IPS DF 6.9 (cell line): ENCODE measurements around the gene SLC25A1.
A peak's percentile ranks its signal among the peaks of the same experiment; 100 is the strongest.

Source experiments
- DNase-seq: peaks from one replicate; pipeline ENCODE4 v3.0.0-alpha.2; 2013; ENCODE audit warnings: low read depth, low spot score
- H3K27ac ChIP-seq: one replicate; pipeline ENCODE4 v1.5.1; 2013; ENCODE audit warnings: low read length, control low read depth
- H3K27me3 ChIP-seq: 2 replicates; pipeline ENCODE4 v1.6.1; 2013; ENCODE audit warnings: mild to moderate bottlenecking, low read length; ENCODE audit not compliant: control insufficient read depth, insufficient read depth
- H3K36me3 ChIP-seq: 2 replicates; pipeline ENCODE4 v1.6.1; 2013; ENCODE audit warnings: low read length; ENCODE audit not compliant: control insufficient read depth, insufficient read depth
- H3K4me1 ChIP-seq: 2 replicates; pipeline ENCODE4 v1.6.1; 2013; ENCODE audit warnings: low read length; ENCODE audit not compliant: control insufficient read depth, insufficient read depth
- H3K4me3 ChIP-seq: 2 replicates; pipeline ENCODE4 v1.5.1; 2013; ENCODE audit warnings: mild to moderate bottlenecking, low read length
- H3K9me3 ChIP-seq: 2 replicates; pipeline ENCODE4 v1.6.1; 2013; ENCODE audit warnings: low read length, inconsistent platforms; ENCODE audit not compliant: control insufficient read depth, insufficient read depth
- WGBS: extraction: QIAGEN DNeasy Blood & Tissue Kit; methylation state at CpG from one replicate; pipeline ENCODE4 v1.1.7; 2013; ENCODE audit warnings: mixed read lengths, missing lambda C conversion rate; ENCODE audit not compliant: insufficient read length, insufficient coverage; 5-methylcytosine and 5-hydroxymethylcytosine counted together

SLC25A1 gene

GRCh38 chr22:19218541-19219233 is 40.2 kb upstream of the SLC25A1 start:
- WGBS, result no CpG with 5 or more reads among the region's 5 CpGs
- H3K4me1 ChIP-seq, result peaks cover 5% of the 10 kb centered on the region
- H3K27me3 ChIP-seq, result no peaks in the 10 kb centered on the region
- peaks cover 16% of the 10 kb centered on the region for H3K36me3 ChIP-seq
- DNase-seq, result no peak
- no peak overlapping the region for H3K4me3 ChIP-seq
- H3K9me3 ChIP-seq, result no peaks in the 10 kb centered on the region
- no peak overlapping the region for H3K27ac ChIP-seq

- Histone ChIP-seq H3K27ac (no peak overlapping the region), H3K9me3 (no peaks in the 10 kb centered on the region), H3K27me3 (no peaks in the 10 kb centered on the region), H3K4me3 (no peak overlapping the region), H3K4me1 (peaks cover 8% of the 10 kb centered on the region), H3K36me3 (peaks cover 8% of the 10 kb centered on the region; the same call in 1 of the 2 replicates)
- no peak for DNase-seq
- WGBS, result no CpG with 5 or more reads among the region's 5 CpGs
These were observed 38.0 kb upstream of the SLC25A1 start for GRCh38 chr22:19216579-19216978.

GRCh38 chr22:19215360-19215759 is 36.8 kb upstream of the SLC25A1 start:
- peaks cover 8% of the 10 kb centered on the region for H3K4me1 ChIP-seq
- no peaks in the 10 kb centered on the region for H3K9me3 ChIP-seq
- no peak overlapping the region for H3K27ac ChIP-seq
- no peak for DNase-seq
- WGBS, result no CpG with 5 or more reads among the region's 14 CpGs
- no peak overlapping the region for H3K4me3 ChIP-seq
- H3K36me3 ChIP-seq, result peaks cover 3% of the 10 kb centered on the region; the same call in 1 of the 2 replicates
- H3K27me3 ChIP-seq, result no peaks in the 10 kb centered on the region

GRCh38 chr22:19214078-19214473 is 35.5 kb upstream of the SLC25A1 start:
- no CpG with 5 or more reads among the region's 4 CpGs for WGBS
- H3K36me3 ChIP-seq, result peaks cover 3% of the 10 kb centered on the region; the same call in 1 of the 2 replicates
- peaks cover 8% of the 10 kb centered on the region for H3K4me1 ChIP-seq
- no peak overlapping the region for H3K27ac ChIP-seq
- no peaks in the 10 kb centered on the region for H3K27me3 ChIP-seq
- no peak overlapping the region for H3K4me3 ChIP-seq
- H3K9me3 ChIP-seq, result no peaks in the 10 kb centered on the region
- DNase-seq, result peak; percentile 5

- peak; percentile 9 for DNase-seq
- H3K27ac ChIP-seq, result no peak overlapping the region
- no peaks in the 10 kb centered on the region for H3K9me3 ChIP-seq
- H3K27me3 ChIP-seq, result no peaks in the 10 kb centered on the region
- no peak overlapping the region for H3K4me3 ChIP-seq
- no CpG with 5 or more reads among the region's 9 CpGs for WGBS
- peaks cover 7% of the 10 kb centered on the region for H3K4me1 ChIP-seq
- peaks cover 3% of the 10 kb centered on the region; the same call in 1 of the 2 replicates for H3K36me3 ChIP-seq
These were observed 35.0 kb upstream of the SLC25A1 start for GRCh38 chr22:19213442-19214077.

- Histone ChIP-seq H3K27ac (no peak overlapping the region), H3K27me3 (no peaks in the 10 kb centered on the region), H3K9me3 (no peaks in the 10 kb centered on the region), H3K36me3 (peaks cover 3% of the 10 kb centered on the region; the same call in 1 of the 2 replicates), H3K4me3 (no peak overlapping the region), H3K4me1 (peaks cover 4% of the 10 kb centered on the region; the same call in 1 of the 2 replicates)
- no peak for DNase-seq
- no CpG with 5 or more reads among the region's 1 CpG for WGBS
These were observed 34.5 kb upstream of the SLC25A1 start for GRCh38 chr22:19213001-19213400.

- DNase-seq, result no peak
- no peak overlapping the region for H3K27ac ChIP-seq
- H3K4me3 ChIP-seq, result no peak overlapping the region
- H3K36me3 ChIP-seq, result peaks cover 3% of the 10 kb centered on the region; the same call in 1 of the 2 replicates
- H3K9me3 ChIP-seq, result no peaks in the 10 kb centered on the region
- no peaks in the 10 kb centered on the region for H3K27me3 ChIP-seq
- peaks cover 6% of the 10 kb centered on the region for H3K4me1 ChIP-seq
- no CpG with 5 or more reads among the region's 1 CpG for WGBS
These were observed 33.9 kb upstream of the SLC25A1 start for GRCh38 chr22:19212302-19212870.

- no peaks in the 10 kb centered on the region for H3K9me3 ChIP-seq
- H3K27me3 ChIP-seq, result no peaks in the 10 kb centered on the region
- no peak overlapping the region for H3K27ac ChIP-seq
- no CpG with 5 or more reads among the region's 14 CpGs for WGBS
- no peaks in the 10 kb centered on the region; the same call in 1 of the 2 replicates for H3K36me3 ChIP-seq
- peaks cover 6% of the 10 kb centered on the region for H3K4me1 ChIP-seq
- no peak overlapping the region for H3K4me3 ChIP-seq
- no peak for DNase-seq
These were observed 31.7 kb upstream of the SLC25A1 start for GRCh38 chr22:19210188-19210587.

GRCh38 chr22:19208287-19208847 is 29.8 kb upstream of the SLC25A1 start:
- H3K9me3 ChIP-seq, result no peaks in the 10 kb centered on the region
- no peaks in the 10 kb centered on the region; the same call in 1 of the 2 replicates for H3K36me3 ChIP-seq
- H3K4me1 ChIP-seq, result peaks cover 4% of the 10 kb centered on the region
- no peak for DNase-seq
- H3K27me3 ChIP-seq, result no peaks in the 10 kb centered on the region
- H3K27ac ChIP-seq, result no peak overlapping the region
- no CpG with 5 or more reads among the region's 4 CpGs for WGBS
- H3K4me3 ChIP-seq, result no peak overlapping the region

- Histone ChIP-seq H3K27ac (no peak overlapping the region), H3K36me3 (no peaks in the 10 kb centered on the region; the same call in 1 of the 2 replicates), H3K4me3 (no peak overlapping the region), H3K4me1 (peaks cover 2% of the 10 kb centered on the region; the same call in 1 of the 2 replicates), H3K9me3 (no peaks in the 10 kb centered on the region), H3K27me3 (no peaks in the 10 kb centered on the region)
- DNase-seq, result no peak
- no CpG with 5 or more reads among the region's 5 CpGs for WGBS
These were observed 29.3 kb upstream of the SLC25A1 start for GRCh38 chr22:19207884-19208283.
